T-helper 1 cell treated with Interleukin-12 subunit alpha and Interleukin-12 subunit beta and Interleukin-4 antibody, amounts not matched to agents 30 ng/mL and 1 ng/mL, for 36 hours (primary cell): ENCODE data around the gene KRT83. TPM values are rescaled to one million over a fixed set of nuclear protein-coding genes. Genes with fewer than 3 reads are reported as not detected.

Source experiments
- intact Hi-C: fragments of 100-400 bp; cut with micrococcal nuclease; formaldehyde crosslinking; loops from one replicate; pipeline ENCODE4 v1.15.1; 2024
- total RNA-seq: library from RNA; stranded (reverse); gene quantifications from 2 replicates; pipeline ENCODE4 v1.2.3, GENCODE V29; 2022

Gene KRT83
- not detected in 2 replicates for total RNA-seq

- intact Hi-C loops, result no loop called here
These were observed at the start of gene KRT83 for GRCh38 chr12:52320784-52321400. Gene KRT83 (minus strand): TSS chr12:52321398. CDS start chr12:52321335, 63 bp downstream.

GRCh38 chr12:52369809-52370208 lies 48.6 kb upstream of the KRT83 start:
- intact Hi-C loops, result no loop called here

- intact Hi-C loops, result no loop called here
These were observed 48.0 kb upstream of the KRT83 start for GRCh38 chr12:52369211-52369610.

GRCh38 chr12:52368508-52368907 lies 47.3 kb upstream of the KRT83 start:
- intact Hi-C loops, result no loop called here

GRCh38 chr12:52367876-52368275 lies 46.7 kb upstream of the KRT83 start:
- intact Hi-C loops, result no loop called here

- intact Hi-C loops, result no loop called here
These were observed 45.7 kb upstream of the KRT83 start, which contains the start of gene KRT85 for GRCh38 chr12:52366738-52367485. Gene KRT85 (minus strand): TSS chr12:52367481. CDS start chr12:52367405, 76 bp downstream.

GRCh38 chr12:52364901-52365489 lies 43.8 kb upstream of the KRT83 start:
- intact Hi-C loops, result no loop called here

- intact Hi-C loops, result no loop called here
These were observed 42.9 kb upstream of the KRT83 start for GRCh38 chr12:52364061-52364460.

GRCh38 chr12:52363111-52363679 lies 42.0 kb upstream of the KRT83 start:
- intact Hi-C loops, result no loop called here

- intact Hi-C loops, result no loop called here
These were observed 41.0 kb upstream of the KRT83 start for GRCh38 chr12:52362118-52362726.

- intact Hi-C loops, result no loop called here
These were observed 40.4 kb upstream of the KRT83 start for GRCh38 chr12:52361553-52361952.

GRCh38 chr12:52360663-52361271 lies 39.6 kb upstream of the KRT83 start:
- intact Hi-C loops, result no loop called here

GRCh38 chr12:52360106-52360662 lies 39.0 kb upstream of the KRT83 start:
- intact Hi-C loops, result no loop called here

GRCh38 chr12:52359621-52360061 lies 38.4 kb upstream of the KRT83 start:
- intact Hi-C loops, result no loop called here

- intact Hi-C loops, result no loop called here
These were observed 37.6 kb upstream of the KRT83 start for GRCh38 chr12:52358575-52359350.

- intact Hi-C loops, result no loop called here
These were observed 35.8 kb upstream of the KRT83 start for GRCh38 chr12:52356762-52357580.

GRCh38 chr12:52356031-52356761 lies 35.0 kb upstream of the KRT83 start:
- intact Hi-C loops, result no loop called here

- intact Hi-C loops, result no loop called here
These were observed 34.0 kb upstream of the KRT83 start for GRCh38 chr12:52355176-52355575.

- intact Hi-C loops, result no loop called here
These were observed 33.0 kb upstream of the KRT83 start for GRCh38 chr12:52354200-52354599.
